H1 (cell line): ENCODE data around the gene RAD51B. TPM values are rescaled to one million over a fixed set of nuclear protein-coding genes. Genes with fewer than 3 reads are reported as not detected.

Experiments
- SP4 ChIP-seq: IDR thresholded peaks from 2 replicates; pipeline ENCODE4 v1.6.1; 2012; ENCODE audit warnings: low read length, inconsistent platforms
- polyA plus RNA-seq, 7 experiments: library from polyadenylated mRNA; depleted of rRNA in 3 of 7; stranded (reverse) in 5 of 7; unstranded in 2 of 7; fragments of >200 nt in 5 of 7; fragments of 200-250 nt in 2 of 7; gene quantifications; 1 replicate in 5 of 7; 2 replicates in 1 of 7; 4 replicates in 1 of 7; pipeline versions ENCODE4 v1.2.1 to v1.2.3, GENCODE V29; 2011 to 2013; ENCODE audit warnings: missing spikeins in 2 of 7, mixed read lengths in 2 of 7
- total RNA-seq: library from RNA; stranded (reverse); fragmentation: NEBNext Ultra II Directional; extraction: Animal tissue kit (Norgen Biotek cat#: 25700); gene quantifications from 2 replicates; pipeline ENCODE4 v1.2.1, GENCODE V29; 2021
- TF ChIP-seq, protein P1 (sequence below): IDR thresholded peaks from 2 replicates; pipeline ENCODE4 v1.6.1; 2012; ENCODE audit warnings: inconsistent platforms

RAD51B gene
- total and polyA plus RNA-seq, 2 of the 8 experiments (the other 6 are each of a cell fraction or from before 2014, with no cell fraction given) = 3.9 to 14.9 TPM

DNA sequence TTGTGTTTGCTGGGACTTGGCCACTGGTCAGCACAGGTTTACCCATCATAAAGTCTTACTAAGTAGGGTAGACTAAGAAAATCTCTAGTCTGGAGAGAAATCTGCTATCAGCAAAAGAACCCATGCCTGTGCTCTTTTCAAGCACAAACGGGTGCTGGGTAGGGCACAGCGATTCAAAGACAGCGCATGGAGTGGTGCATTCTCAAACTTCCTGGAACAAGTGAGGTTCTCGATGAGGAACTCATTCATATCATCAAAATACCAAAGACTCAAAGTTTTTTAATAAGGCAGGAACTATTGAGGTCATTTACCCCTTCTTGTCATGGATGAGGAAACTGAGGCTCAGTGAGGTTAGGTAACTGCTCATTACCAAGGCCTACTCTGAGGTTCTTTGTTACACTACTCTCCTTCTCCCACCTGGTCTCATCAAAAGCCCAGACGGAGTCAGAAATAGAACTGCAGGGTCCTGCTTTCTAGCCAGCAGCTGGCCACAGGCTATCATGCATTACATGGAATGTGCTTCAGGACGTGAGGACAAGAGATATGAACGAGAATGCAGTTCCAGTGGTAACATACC lies 583.0 kb downstream of the RAD51B start (continued):
- TF ChIP-seq, protein P1, sequence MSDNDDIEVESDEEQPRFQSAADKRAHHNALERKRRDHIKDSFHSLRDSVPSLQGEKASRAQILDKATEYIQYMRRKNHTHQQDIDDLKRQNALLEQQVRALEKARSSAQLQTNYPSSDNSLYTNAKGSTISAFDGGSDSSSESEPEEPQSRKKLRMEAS = no peak
- no peak for TF ChIP-seq SP4
- TF ChIP-seq, all 59 proteins: peak for 0
